NCI-H2081 (cell line): Measurements from ENCODE around the gene SYNM.

Experiments used
- DNase-seq, 2 experiments: peaks; one replicate each; lab custom pipeline; 2025; lab: John Stamatoyannopoulos, UW

The SYNM gene

DNA sequence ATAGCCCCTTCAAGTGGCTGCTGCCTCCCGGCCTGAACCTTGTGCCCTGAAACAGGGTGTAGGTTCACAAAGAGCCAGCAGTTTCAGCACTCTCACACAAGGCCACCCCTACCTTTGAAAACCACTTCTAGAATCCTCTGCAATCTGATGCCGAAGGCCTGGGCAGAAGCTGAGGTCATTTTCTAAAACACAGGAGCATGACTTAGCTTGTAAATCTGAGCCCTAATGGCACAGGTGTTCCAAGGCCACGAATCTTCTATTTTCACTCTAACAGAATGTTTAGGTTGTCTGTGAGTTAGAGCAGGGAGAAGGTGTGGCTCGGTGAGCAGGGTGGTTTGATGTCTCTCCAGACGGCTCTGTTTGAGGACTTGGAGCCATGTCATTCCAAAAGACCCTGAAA lies 62.3 kb downstream of the SYNM start:
- DNase-seq, result no peak

DNA sequence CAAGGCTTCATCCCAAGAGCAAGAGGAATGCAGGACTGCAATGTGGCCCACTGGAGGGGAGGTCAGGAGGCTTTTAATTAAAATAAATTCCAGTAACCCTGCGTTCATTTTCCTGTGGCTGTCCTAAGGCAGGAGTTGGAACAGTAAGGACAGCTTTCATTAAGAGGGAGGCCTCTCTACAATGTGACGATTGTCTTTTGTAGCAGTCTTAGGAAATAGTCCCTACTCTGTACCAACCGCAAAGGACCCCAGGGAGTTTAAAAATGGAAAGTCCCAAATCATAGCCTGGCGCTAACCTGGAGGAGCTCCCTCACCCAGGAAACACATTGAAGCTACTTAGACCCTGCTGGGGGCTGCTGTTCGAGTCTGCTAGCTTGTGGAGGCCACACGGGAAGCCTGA lies 62.8 kb downstream of the SYNM start:
- DNase-seq, result no peak

DNA sequence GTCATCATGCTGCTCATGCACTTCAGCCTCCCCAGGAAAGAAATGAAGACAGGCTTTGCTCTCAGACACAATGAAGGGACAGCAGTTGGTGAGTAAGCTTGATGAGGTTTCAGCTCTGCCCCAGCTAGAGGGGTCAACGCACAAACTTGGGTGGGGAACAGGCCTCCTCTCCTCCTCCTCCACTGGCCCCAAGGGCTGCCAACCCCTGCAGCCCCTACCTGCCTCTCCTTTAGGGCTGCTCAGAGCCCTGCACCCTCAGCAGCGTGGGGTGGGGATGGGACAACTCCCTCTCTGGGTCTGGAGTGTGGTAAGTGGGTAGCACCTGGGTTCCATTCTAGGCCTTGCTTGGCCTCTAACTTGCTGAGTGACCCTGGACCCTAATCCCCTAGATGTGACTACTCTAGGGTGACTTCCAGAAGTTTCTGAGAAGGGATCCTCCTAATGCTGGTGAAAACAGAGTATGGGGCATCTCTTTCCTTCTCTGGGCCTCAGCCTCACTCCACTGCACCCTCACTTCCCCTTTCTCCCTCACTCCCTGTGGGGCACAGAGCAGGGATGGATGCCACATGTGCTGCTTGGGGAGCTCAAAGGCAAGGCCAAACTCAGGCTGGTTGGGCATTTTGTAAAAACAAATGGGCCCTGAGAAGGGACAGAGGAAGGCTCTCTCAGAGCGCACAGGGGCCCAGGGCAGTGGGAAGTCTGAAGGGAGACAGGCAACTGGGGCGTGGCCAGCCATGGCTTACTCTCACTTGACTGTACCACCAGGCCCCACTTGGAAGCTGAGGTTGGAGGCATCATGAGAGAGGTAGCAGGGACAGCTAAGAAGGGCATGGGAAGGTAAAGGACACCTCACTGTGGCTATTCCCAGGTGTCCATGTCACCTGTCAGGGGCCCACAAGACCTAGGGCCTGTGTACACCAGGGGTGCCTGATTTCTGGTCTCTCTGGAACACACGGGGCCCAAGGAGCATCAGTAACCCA lies 64.0 kb downstream of the SYNM start:
- no peak for DNase-seq

DNA sequence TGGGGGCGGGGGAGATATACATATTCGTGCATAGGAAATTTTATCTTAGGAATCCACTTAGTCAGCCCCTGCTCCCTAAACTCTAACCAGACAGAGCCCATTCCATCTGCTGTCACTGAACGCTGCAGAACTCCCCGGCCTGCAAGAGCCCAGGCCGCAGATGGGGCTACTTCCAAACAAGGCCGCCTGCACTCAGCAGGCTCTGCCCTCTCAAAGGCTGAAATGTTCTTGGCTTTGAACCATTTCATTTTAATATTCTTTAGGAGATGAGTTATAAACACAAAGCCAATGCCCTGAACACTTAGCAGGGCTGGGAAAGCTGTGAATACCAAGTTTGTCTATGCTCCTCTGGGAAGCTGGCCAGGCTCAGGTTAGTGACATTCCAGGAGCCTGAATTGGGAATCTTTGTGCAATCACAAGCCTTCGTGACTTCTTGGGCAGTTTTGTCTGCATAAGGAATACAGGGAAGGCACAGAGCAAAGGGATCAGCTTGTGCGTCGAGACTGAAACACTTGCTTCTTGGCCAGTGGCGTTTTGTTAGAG lies 65.0 kb downstream of the SYNM start:
- no peak for DNase-seq

DNA sequence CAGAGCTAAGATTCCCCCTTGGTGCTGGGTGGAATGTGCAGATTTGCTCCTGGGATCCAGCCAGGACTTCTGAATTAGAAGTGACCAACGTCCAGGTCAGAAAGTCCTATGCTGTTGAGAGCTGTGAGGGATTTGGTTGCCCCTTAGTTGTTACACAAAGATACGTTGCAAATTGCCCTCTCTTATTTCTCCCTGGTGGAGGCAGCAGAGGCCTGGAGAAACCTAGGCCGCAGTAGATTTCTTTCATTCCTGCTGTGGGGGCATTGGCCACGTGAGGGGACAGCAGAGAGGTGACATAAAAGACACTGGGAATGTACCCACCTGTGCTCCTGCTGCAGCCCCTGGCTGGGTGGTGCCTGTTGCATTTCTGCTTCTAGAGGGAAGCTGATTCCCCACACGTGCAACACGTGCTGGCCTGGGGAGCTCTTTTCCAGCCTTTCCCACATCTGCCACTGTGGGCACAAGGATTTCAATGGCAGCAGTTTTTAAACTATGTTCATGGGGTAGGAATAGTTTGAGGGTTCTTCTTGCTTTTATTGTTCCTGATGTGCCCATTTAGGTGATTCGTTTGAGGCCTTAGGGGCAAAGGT lies 65.7 kb downstream of the SYNM start:
- DNase-seq, result no peak

DNA sequence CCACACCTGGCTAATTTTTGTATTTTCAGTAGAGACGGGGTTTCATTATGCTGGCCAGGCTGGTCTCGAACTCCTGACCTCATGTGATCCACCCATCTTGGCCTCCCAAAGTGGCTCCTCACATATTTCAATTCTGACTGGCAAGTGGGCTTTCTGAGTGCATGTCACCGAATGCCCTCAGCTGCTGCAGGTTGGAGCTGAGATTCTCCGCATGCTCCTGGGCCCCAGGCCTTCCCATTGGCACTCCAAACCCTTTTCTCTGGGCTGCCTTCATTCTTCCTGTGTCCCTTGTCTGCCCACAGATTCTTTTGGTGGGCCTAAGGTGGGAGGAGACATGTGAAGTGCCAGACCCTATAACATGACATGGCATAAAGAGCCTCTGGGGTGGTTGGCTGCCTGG lies 67.3 kb downstream of the SYNM start:
- no peak for DNase-seq

DNA sequence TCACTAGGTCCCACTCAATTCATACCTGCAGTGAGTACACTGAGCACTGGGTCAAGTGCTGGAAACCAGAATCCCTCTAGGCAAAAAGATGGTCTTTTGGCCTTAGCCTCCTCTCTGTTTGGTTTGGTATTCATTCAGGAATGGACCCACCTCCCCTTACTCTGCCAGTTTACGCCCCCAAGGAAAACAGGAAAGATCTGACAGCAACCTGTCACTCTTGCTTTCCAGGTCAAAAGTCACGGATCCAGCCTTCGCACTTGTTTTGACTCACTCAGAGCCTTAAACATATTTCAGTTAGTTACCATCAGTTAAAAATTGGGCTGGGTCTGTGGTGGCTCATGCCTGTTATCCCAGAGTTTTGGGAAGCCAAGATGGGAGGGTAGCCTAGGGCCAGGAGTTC lies 68.1 kb downstream of the SYNM start:
- no peak for DNase-seq

DNA sequence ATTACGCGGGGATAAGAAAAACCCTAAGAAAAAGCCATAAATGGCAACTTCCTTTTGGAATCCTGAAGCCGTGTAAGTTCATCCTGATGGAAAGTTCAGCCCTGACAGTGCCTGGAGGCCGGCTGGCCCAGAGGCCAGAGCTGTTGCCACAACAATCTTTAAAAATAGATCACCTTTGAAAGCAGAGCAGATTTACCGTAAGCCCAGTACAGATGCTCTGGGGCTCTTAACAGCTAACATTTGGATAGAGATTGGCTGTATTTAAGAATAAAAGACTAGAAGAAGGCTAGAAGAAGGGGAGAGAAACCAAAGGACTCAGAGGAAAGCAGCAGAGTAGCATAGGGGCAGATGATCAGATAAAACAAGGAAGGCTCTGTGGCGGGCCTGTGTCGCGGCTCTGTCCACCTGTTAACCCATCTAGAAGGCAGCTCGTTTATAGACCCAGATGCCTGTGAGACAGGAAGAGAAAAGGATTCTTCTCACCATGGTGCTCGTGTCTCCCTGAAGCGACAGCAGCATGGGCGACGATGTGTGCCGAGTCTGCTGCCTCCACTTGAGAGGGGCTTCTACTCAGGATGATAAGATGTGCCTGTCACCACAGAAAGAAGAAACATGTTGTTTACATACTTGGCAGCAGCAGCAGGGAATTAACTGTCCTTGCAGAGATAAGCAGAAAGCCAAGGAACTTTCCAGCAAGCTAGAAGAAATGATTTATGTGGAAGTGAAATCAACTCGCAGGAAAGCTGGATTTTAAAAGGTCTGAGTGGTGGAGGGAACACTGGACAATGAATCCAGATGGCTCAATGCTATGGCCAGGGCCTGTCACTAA lies 69.9 kb downstream of the SYNM start:
- DNase-seq, result no peak

DNA sequence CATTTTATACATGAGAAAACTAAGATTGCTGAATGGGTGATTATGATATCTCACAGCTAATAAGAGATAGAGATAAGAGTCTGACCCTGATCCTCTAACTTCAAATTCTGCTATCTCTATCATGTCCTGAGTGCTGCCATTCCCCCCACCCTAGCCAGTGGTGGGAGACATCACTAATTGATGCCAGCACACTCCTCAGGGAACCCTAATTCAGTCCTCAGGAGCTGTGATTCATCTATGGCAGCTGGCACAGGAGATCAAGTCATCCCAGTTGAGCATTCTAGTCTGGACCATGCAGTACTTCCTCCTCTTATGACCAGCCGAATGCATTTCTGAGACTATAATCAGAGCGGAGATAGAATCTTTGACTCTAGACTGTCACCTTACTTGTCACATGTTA lies 71.9 kb downstream of the SYNM start:
- no peak for DNase-seq

DNA sequence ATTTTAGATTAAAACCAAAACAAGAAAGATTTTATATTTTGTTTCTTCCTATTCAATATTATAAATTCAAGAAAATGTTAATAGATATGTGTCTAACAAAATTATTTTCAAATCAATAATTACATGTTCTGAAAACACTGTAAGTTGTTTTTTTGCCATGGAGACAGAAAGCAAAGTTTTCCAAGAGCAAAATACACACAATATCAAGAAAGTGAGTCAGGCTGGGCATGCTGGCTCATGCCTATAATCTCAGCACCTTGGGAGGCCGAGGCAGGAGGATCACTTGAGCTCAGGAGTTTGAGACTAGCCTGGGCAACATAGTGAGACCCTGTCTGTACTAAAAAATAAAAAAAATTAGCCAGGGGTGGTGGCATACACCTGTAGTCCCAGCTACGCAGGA lies 72.8 kb downstream of the SYNM start:
- DNase-seq, result no peak

DNA sequence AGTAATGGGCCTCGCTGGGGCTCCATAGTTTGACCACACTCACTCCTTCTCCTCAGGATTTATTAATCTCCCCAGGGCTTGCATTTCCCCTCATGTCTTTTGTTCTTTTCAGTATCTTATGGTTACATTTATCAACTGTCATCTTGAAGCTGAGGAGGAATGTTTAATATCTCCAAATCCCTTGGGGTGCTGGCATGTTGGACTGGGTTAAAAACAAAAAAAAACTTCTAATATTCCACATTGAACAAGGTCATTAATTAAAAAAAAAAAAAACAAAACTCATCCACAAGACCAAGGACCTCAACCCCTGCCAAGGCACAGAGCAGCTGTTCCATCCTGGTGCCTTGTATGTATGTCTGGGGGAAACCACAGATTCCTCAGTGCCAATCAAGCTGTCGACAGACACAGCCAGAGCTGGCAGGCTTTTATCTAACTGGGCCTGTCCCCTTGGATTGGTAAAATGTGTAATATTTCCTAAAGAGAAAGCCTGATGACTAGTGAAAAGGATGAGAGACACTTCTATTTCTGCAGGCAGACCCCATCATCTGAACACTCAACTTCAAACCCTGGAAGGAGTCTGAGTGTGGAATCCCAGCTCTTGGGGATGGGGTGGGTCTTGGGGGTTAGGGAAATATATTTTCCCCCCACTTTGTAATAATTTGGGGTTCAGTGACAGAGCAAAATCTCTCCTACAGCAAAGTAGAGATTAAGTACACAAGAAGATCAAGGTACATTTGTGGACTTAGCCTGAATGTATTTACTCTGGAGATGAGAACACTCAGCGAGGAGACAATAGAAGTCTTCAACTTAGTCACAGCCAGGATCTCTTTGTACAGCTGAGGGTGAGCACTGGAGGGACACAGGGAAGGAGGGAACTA lies 75.4 kb downstream of the SYNM start:
- DNase-seq, result no peak

DNA sequence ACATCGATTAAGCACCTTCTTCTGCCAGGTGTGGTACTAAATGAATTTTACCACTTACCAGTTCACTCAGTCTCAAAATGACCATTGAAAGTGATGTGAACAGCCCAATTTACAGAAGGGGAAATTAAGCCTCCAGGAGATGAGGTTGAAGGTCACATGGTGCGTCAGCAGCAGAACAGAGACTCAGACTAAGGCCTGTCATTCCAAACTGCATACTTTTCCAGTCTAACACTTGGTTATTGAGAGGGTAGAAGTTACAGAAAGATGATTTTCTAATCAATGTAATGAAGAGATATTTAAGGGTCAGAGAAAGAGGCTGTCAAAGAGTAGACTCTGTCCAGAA lies 76.1 kb downstream of the SYNM start:
- no peak for DNase-seq

DNA sequence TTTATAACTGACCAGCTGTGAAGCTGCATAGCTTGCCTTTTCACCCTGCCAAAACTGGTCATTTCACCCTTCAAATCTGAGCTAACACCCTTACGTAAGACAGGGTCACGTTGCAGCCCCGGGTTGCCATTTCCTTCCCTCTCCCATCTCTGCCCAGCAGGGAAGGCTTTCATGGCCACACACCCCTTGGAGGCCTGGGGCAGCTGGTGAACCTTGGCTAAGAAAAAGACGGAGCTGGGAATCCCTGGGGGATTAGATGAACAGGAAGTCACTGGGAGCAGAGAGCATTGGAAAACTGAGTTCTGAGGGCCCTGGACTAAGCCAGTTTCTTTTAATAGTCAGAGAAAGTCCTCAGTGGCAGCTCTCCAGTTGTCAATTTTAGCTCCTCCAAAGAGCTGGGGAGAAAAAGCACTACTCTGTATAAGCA lies 76.7 kb downstream of the SYNM start:
- no peak for DNase-seq

DNA sequence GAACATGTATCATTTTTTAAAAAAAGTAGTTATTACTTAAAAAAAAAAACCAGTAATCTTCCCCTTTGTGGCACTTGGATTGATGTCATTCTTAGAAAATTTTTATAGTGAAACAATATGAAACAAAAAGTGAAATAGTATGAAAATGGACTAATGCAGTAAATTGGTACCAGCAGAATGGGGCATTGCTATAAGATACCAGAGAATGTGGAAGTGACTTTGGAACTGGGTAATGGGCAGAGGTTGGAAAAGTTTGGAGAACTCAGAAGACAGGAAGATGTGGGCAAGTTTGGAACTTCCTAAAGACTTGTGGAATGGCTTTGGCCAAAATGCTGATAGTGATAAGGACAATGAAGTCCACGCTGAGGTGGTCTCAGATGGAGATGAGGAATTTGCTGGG lies 77.9 kb downstream of the SYNM start:
- DNase-seq, result no peak
